Osteoblast (primary cell): Measurements from ENCODE around the gene TMEM184A. TPM values are rescaled to one million over a fixed set of nuclear protein-coding genes. Genes with fewer than 3 reads are reported as not detected.
A peak's percentile ranks its signal among the peaks of the same experiment; 100 is the strongest.

Experiments used
- DNase-seq: peaks from one replicate; pipeline ENCODE4 v3.0.0; 2011; ENCODE audit warnings: low spot score, mixed read lengths; ENCODE audit not compliant: insufficient read length; ENCODE audit errors: missing footprints
- H2AFZ ChIP-seq: 2 replicates; pipeline ENCODE4 v1.6.0; 2011; ENCODE audit warnings: mild to moderate bottlenecking, low read length
- H3K27ac ChIP-seq: 2 replicates; pipeline ENCODE4 v1.5.1; 2011; ENCODE audit warnings: mild to moderate bottlenecking, low read depth, low read length, moderate library complexity
- H3K27me3 ChIP-seq: 2 replicates; pipeline ENCODE4 v1.6.0; 2012; ENCODE audit warnings: mild to moderate bottlenecking, control low read depth, inconsistent platforms, low read length, moderate library complexity; ENCODE audit not compliant: insufficient read depth
- H3K36me3 ChIP-seq: 2 replicates; pipeline ENCODE4 v1.5.1; 2011; ENCODE audit warnings: mild to moderate bottlenecking, low read length, control low read depth, moderate library complexity; ENCODE audit not compliant: insufficient read depth
- H3K4me1 ChIP-seq: 2 replicates; pipeline ENCODE4 v1.5.1; 2011; ENCODE audit warnings: mild to moderate bottlenecking, low read length, control low read depth, moderate library complexity; ENCODE audit not compliant: insufficient read depth
- H3K4me2 ChIP-seq: 2 replicates; pipeline ENCODE4 v1.6.0; 2011; ENCODE audit warnings: mild to moderate bottlenecking, low read length; ENCODE audit not compliant: insufficient read depth
- H3K4me3 ChIP-seq: fragments of 200-600 bp; sonication (generic); 3 replicates; pipeline ENCODE4 v1.5.1; 2012; ENCODE audit warnings: mild to moderate bottlenecking, low read length, inconsistent platforms; ENCODE audit not compliant: insufficient read depth
- H3K79me2 ChIP-seq: 2 replicates; pipeline ENCODE4 v1.6.0; 2012; ENCODE audit warnings: mild to moderate bottlenecking, low read length, control low read depth, inconsistent platforms; ENCODE audit not compliant: insufficient read depth
- H3K9me3 ChIP-seq: 2 replicates; pipeline ENCODE4 v1.5.1; 2011; ENCODE audit warnings: low read depth, low read length, control low read depth
- H4K20me1 ChIP-seq: 2 replicates; pipeline ENCODE4 v1.6.0; 2012; ENCODE audit warnings: mild to moderate bottlenecking, low read length, control low read depth; ENCODE audit not compliant: insufficient read depth
- CTCF ChIP-seq: IDR thresholded peaks from 2 replicates; pipeline ENCODE4 v1.5.1; 2011; ENCODE audit warnings: mild to moderate bottlenecking, low read depth, low read length, moderate library complexity; ENCODE audit errors: extremely low read depth
- total RNA-seq: library from RNA; depleted of rRNA; stranded (reverse); fragments of >200 nt; gene quantifications from 2 replicates; pipeline ENCODE4 v1.2.3, GENCODE V29; 2012

Gene TMEM184A
- total RNA-seq, 1 donor, result under 0.01 TPM

- no peak for TF ChIP-seq CTCF
- H3K9me3 ChIP-seq, result no peaks in the 10 kb centered on the region
- peaks cover 3% of the 10 kb centered on the region for H4K20me1 ChIP-seq
Measured at GRCh38 chr7:1537535-1538412, 18.2 kb downstream of the TMEM184A start.

DNA sequence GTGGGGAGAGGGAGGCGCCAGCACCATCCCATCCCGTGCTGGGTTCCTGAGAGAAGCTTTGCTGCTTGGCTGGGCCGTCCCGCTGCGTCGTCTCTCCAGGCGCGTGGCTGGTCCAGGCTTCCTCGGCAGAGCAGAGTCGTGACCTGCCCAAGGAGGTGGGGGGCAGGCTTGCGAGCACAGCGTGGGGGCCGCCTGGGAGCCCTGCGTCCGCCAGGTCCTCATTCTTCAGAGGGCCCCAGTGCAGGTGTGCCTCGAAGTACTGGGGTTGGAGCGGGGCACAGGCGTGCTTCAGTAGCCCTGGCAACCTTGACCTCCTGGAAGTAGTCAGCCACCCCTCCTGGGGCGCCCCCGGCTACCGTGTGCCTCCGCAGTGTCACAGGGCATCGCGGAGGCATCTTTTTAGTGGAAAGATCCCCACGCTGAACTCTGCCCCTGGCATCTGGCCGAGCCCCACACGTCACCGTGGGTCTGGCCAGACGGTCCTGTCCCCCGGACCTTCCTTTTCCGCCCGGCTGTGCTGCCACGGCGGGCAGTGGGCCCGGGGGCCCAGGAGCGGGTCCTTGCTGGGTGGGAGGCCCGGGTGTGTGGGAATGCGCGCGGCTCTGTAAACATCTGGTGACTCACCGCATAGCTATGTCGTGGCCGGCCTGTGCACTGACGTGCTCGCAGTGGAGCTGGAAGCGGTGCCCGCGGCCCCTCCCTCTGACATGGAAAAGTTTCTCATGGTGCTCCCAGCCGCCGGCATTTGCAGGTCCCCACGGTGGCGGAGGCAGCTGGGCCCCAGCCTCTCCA lies 19.1 kb downstream of the TMEM184A start:
- TF ChIP-seq CTCF, result no peak
- Histone ChIP-seq H4K20me1 (peaks cover 6% of the 10 kb centered on the region), H2AFZ (no peak overlapping the region), H3K4me2 (peak overlapping the region; percentile 95), H3K4me1 (peaks cover 48% of the 10 kb centered on the region), H3K9me3 (no peaks in the 10 kb centered on the region), H3K27me3 (no peaks in the 10 kb centered on the region), H3K27ac (peak overlapping the region; percentile 99), H3K4me3 (peak overlapping the region; percentile 78), H3K79me2 (peaks cover 76% of the 10 kb centered on the region), H3K36me3 (peaks cover 14% of the 10 kb centered on the region)
- DNase-seq, result peak; percentile 100

More at GRCh38 chr7:1537535-1538412, 18.2 kb downstream of the TMEM184A start:
- peaks cover 40% of the 10 kb centered on the region for H3K4me1 ChIP-seq
- H3K4me2 ChIP-seq, result peak overlapping the region; percentile 95
- peaks cover 76% of the 10 kb centered on the region for H3K79me2 ChIP-seq
- no peak overlapping the region for H2AFZ ChIP-seq
- H3K4me3 ChIP-seq, result peak overlapping the region; percentile 78
- peak; percentile 99 for DNase-seq
- peaks cover 14% of the 10 kb centered on the region for H3K36me3 ChIP-seq
- H3K27me3 ChIP-seq, result no peaks in the 10 kb centered on the region
- peak overlapping the region; percentile 99 for H3K27ac ChIP-seq

DNA sequence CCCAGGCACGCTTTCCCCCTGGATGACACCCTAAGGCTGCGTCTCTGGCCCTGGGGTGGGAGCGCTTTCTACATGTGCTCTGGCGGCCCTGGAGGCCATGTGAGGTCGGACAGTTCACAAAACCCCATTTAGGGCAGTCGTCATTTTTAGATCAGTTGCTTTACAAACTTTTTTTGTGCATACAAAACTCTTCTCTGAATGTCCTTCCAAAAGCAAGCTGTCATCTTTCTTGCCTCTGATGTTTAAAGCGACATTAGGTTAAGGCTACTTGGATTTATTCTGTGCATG lies 19.6 kb downstream of the TMEM184A start:
- H3K36me3 ChIP-seq, result peaks cover 14% of the 10 kb centered on the region
- H3K9me3 ChIP-seq, result no peaks in the 10 kb centered on the region
- H3K4me3 ChIP-seq, result peak overlapping the region; percentile 78
- no peaks in the 10 kb centered on the region for H3K27me3 ChIP-seq
- peak overlapping the region; percentile 95 for H3K4me2 ChIP-seq
- H3K4me1 ChIP-seq, result peaks cover 52% of the 10 kb centered on the region
- H4K20me1 ChIP-seq, result peaks cover 7% of the 10 kb centered on the region
- peaks cover 76% of the 10 kb centered on the region for H3K79me2 ChIP-seq
- DNase-seq, result no peak
- TF ChIP-seq CTCF, result no peak
- H3K27ac ChIP-seq, result peak overlapping the region; percentile 99
- H2AFZ ChIP-seq, result no peak overlapping the region
